GM21360 (cell line): ENCODE data around the gene UBE2I.

Experiments used
- ATAC-seq: cut with Tn5 transposase; IDR thresholded peaks from one replicate; pipeline ENCODE4 v1.9.1; 2021; ENCODE audit warnings: mild to moderate bottlenecking, moderate library complexity; ENCODE audit not compliant: unreplicated experiment

The UBE2I gene

GRCh38 chr16:1355591-1355990 lies 46.2 kb downstream of the UBE2I start:
- ATAC-seq: no peak

- no peak for ATAC-seq
Measured at GRCh38 chr16:1356061-1356900, 46.8 kb downstream of the UBE2I start.

DNA sequence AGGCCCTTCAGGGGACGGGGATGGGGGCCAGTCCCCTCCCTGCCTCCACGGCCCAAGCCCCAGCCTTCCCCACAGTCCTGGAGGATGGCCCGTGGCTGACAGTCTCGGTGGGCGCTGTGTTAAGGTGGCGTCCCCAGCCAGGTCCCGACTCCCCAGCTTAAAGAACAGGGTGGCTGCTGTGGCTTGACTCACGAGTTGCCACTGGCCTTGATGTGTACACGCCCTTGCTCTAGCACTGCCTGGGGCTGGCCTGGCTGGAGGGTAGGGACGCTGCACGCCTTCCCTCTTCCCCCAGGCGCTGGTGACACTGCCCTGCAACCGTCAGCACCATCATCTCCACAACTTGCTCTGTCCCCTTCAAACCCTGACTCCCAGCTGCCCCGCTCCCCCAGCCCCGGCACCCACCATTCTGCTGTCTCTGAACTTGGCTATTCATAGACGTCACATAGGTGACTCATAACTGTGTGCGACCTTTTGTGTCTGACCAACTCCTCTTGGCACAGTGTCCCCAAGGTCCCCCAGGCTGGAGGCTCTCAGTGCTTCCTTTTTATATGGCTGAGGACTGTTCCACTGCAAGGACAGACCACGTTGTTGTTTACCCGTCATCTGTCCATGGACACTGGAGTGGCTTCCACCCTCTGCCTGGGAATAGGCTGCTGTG lies 48.6 kb downstream of the UBE2I start:
- ATAC-seq: no peak

- ATAC-seq: no peak
Measured at GRCh38 chr16:1361685-1362360, 52.4 kb downstream of the UBE2I start.

DNA sequence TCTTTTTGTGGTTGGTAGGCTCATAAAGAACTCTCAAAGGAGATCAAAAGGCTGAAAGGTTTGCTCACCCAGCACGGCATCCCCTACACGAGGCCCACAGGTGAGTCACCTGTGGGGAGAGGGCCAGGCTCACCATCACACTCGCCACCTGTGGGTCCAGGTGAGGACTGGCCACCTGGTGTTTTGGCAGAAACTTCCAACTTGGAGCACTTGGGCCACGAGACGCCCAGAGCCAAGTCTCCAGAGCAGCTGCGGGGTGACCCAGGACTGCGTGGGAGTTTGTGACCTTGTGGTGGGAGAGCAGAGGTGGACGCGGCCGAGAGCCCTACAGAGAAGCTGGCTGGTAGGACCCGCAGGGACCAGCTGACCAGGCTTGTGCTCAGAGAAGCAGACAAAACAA lies 53.4 kb downstream of the UBE2I start:
- ATAC-seq: no peak

DNA sequence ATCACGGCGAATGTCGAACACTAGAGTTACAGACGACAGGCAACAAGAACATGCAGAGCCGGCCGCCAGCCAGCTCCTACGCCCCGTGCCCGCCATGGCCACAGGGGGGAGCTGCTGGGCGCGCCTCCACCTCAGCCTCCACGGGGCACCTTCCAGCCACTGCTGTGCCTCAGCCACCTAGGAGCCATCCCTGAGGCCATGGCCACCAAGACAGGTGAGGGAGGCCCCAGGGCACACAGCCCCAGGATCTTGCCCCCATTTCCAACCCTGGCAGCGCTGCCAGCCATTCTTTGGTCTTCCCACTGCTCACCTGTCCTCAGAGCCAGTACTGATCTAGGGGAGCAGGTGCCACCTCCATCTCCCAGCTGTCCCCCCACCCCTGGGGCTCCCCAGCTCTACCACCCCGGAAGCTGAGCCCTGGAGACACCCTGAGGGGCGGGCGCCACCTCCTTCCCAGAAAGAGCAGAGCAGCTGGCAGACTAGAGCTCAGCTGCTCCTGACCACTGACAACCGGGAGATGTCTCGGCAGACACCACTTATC lies 54.1 kb downstream of the UBE2I start:
- no peak for ATAC-seq

- no peak for ATAC-seq
Measured at GRCh38 chr16:1364510-1364909, 55.1 kb downstream of the UBE2I start.

DNA sequence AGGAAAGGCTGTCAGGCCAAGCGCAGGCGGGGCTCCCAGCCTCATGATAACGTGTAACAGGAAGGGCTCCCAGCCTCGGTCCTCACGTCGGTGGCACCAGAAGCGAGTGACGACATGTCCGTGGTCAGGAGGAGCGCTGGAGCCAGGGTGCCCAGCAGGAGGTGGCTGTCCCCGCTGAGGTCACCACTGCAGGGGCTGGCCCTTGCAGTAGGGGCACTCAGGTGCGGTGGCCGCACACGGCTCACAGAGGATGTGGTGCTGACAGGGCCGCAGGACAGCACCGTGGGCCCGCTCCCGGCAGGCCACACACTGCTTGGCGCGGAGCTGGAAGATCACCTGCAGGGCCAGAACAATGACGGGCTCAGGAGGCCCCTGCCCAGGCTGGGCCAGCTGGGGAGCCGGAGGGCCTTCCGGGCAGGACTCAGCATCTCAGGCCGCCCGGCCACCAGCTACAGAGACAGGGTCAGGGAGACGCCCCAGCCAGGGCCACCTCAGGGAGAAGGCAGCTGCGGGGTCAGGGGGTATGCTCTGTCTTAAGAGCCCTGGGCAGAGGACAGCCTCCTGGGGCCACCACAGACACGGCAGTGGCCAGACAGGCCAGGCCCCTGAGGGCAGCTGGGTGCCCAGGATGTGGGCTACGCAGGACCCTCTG lies 56.8 kb downstream of the UBE2I start:
- ATAC-seq: no peak

- ATAC-seq: no peak
Measured at GRCh38 chr16:1366712-1367299, 57.4 kb downstream of the UBE2I start.

GRCh38 chr16:1367486-1368174 lies 58.2 kb downstream of the UBE2I start:
- ATAC-seq: no peak

GRCh38 chr16:1371054-1371978 lies 61.9 kb downstream of the UBE2I start:
- no peak for ATAC-seq

GRCh38 chr16:1372292-1372950 lies 63.0 kb downstream of the UBE2I start:
- ATAC-seq: no peak

DNA sequence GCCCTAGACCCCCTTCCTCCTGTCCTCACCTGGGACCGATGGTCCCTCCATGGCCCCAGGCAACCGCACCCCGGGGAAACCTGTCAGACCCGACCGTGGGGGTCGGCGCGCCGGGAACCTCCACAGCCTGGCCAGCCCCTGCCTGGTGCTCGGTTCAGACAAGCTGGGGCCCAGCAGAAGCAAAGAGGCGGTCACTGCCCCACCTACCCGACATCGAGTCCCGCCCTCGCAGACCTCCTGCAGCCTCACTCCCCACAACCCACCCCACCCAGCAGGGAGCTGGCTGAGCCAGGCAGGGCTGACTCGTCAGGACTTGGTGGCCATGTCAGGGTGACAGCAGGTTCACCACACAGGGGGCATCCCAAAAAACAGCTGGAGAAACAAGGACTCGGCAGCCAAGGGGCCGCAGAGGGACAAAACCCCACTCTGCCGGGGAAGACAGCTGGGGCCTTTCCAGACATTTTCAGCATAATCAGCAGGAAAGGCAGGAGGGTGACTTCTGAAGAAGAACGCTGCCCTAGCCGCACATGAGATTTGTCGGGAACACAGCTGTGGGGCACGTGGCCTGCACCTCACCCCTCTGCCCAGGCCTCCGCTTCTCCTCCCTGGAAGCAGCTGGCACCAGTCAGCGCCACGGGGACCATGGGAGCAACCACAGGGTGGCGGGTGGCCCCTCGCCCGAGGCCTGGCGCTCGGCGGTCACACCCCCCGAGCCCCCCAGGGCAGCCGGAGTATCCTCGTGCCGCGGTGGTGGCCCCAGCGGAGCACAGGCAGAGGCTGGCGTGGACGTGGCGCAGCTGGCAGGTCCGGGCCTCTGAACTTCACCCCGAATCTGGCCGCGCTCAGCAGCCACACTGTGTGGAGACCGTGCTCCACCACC lies 65.2 kb downstream of the UBE2I start:
- no peak for ATAC-seq

DNA sequence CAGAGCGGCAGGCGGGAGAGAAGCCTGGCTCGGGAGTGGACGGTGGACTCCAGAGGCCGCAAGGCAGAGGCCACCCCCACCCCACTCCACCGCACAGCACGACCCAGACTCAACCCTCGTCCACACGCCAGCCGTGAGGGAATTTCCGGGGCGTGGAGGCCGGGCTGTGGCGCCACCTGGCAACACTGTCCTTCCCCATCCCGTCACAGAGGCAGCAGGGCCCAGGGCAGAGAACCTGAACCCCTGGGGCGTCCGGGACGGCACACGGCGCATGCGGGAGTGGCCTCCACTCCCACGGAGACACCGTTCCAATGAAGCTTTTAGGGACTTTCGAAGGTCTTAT lies 65.8 kb downstream of the UBE2I start:
- ATAC-seq: no peak

- ATAC-seq: no peak
Measured at GRCh38 chr16:1375741-1376410, 66.4 kb downstream of the UBE2I start.
